Coronary artery (tissue), 2 donors: ENCODE measurements around the gene SYT6.
A peak's percentile ranks its signal among the peaks of the same experiment; 100 is the strongest.
"Not testable (repeated sequence)": the region's sequence is repeated elsewhere in the genome, so short reads cannot be mapped to it uniquely, and the experiment has no call there.

Source experiments
- DNase-seq: peaks from one replicate; pipeline ENCODE4 v3.0.0-alpha.2; 2017; ENCODE audit warnings: low spot score
- H3K27ac ChIP-seq, 2 donors: fragments of 200-600 bp; sonication (generic); one replicate each; pipeline ENCODE4 v1.5.1; 2016 to 2019
- H3K4me3 ChIP-seq: fragments of 200-600 bp; sonication (generic); 2 replicates; pipeline ENCODE4 v1.5.1; 2016; ENCODE audit warnings: mild to moderate bottlenecking, moderate library complexity
- CTCF ChIP-seq: fragments of 200-600 bp; sonication (generic); IDR thresholded peaks from one replicate; pipeline ENCODE4 v1.5.1; 2019; ENCODE audit warnings: antibody characterized with exemption

Gene SYT6

GRCh38 chr1:114075105-114075504, 78.6 kb downstream of the SYT6 start:
- Histone ChIP-seq H3K4me3 (no peak overlapping the region), H3K27ac (no peak overlapping the region)
- TF ChIP-seq CTCF: no peak
- no peak for DNase-seq

GRCh38 chr1:114072246-114072645, 81.4 kb downstream of the SYT6 start:
- H3K4me3 ChIP-seq: no peak overlapping the region
- no peak overlapping the region for H3K27ac ChIP-seq
- no peak for DNase-seq
- no peak for TF ChIP-seq CTCF

- DNase-seq, H3K4me3 ChIP-seq, H3K27ac ChIP-seq: not testable (repeated sequence)
These were observed 83.9 kb downstream of the SYT6 start for GRCh38 chr1:114069762-114070161.

GRCh38 chr1:114068684-114069083, 85.0 kb downstream of the SYT6 start:
- not testable (repeated sequence) for H3K27ac ChIP-seq, H3K4me3 ChIP-seq, DNase-seq

- H3K4me3 ChIP-seq, H3K27ac ChIP-seq: not testable (repeated sequence)
- DNase-seq: peak; percentile 22
These were observed 88.0 kb downstream of the SYT6 start for GRCh38 chr1:114065671-114066070.

GRCh38 chr1:114063544-114063943, 90.1 kb downstream of the SYT6 start:
- H3K4me3 ChIP-seq: no peak overlapping the region
- no peak for DNase-seq
- no peak for TF ChIP-seq CTCF
- H3K27ac ChIP-seq: no peak overlapping the region

GRCh38 chr1:114062477-114063099, 91.1 kb downstream of the SYT6 start:
- no peak overlapping the region for H3K4me3 ChIP-seq
- no peak for TF ChIP-seq CTCF
- H3K27ac ChIP-seq: no peak overlapping the region
- no peak for DNase-seq

GRCh38 chr1:114061121-114061830, 92.4 kb downstream of the SYT6 start:
- no peak for TF ChIP-seq CTCF
- DNase-seq: no peak
- Histone ChIP-seq H3K27ac (no peak overlapping the region), H3K4me3 (no peak overlapping the region)

GRCh38 chr1:114058236-114058635, 95.4 kb downstream of the SYT6 start:
- DNase-seq, H3K27ac ChIP-seq, H3K4me3 ChIP-seq: not testable (repeated sequence)
